ENCODE results near the gene TMEM208.
A peak's percentile ranks its signal among the peaks of the same experiment; 100 is the strongest.

TMEM208 gene

GRCh38 chr16:67191995-67192681 is 34.8 kb upstream of the TMEM208 start, which contains the start of gene E2F4:
TSS of gene E2F4 (plus strand) at chr16:67192155. CDS start at chr16:67192228, 73 bp downstream.
- DNase-seq: peak; percentile 72

GRCh38 chr16:67192781-67193361 is 34.1 kb upstream of the TMEM208 start:
- DNase-seq: no peak

- DNase-seq: no peak
Observed at GRCh38 chr16:67193536-67193935, 33.4 kb upstream of the TMEM208 start.

- DNase-seq: no peak
Observed at GRCh38 chr16:67194260-67194659, 32.7 kb upstream of the TMEM208 start.

GRCh38 chr16:67195676-67196075 is 31.3 kb upstream of the TMEM208 start:
- DNase-seq: no peak

- DNase-seq: no peak
Observed at GRCh38 chr16:67196881-67197280, 30.0 kb upstream of the TMEM208 start.

GRCh38 chr16:67197704-67198103 is 29.2 kb upstream of the TMEM208 start:
- DNase-seq: no peak

GRCh38 chr16:67198238-67198734 is 28.6 kb upstream of the TMEM208 start:
- no peak for DNase-seq

- DNase-seq: no peak
Observed at GRCh38 chr16:67199011-67199807, 27.7 kb upstream of the TMEM208 start, which contains the start of gene ELMO3. TSS of gene ELMO3 (plus strand) at chr16:67199131. CDS start at chr16:67199327, 196 bp downstream.

GRCh38 chr16:67199808-67200198 is 27.1 kb upstream of the TMEM208 start:
- DNase-seq: no peak

- no peak for DNase-seq
Observed at GRCh38 chr16:67200491-67200890, 26.4 kb upstream of the TMEM208 start.

GRCh38 chr16:67201411-67202345 is 25.3 kb upstream of the TMEM208 start:
- DNase-seq: no peak

GRCh38 chr16:67202426-67202825 is 24.5 kb upstream of the TMEM208 start:
- DNase-seq: no peak

- DNase-seq: no peak
Observed at GRCh38 chr16:67202956-67203493, 23.9 kb upstream of the TMEM208 start.

- DNase-seq: no peak
Observed at GRCh38 chr16:67204076-67204475, 22.9 kb upstream of the TMEM208 start.

GRCh38 chr16:67206129-67206837 is 20.6 kb upstream of the TMEM208 start:
- no peak for DNase-seq

GRCh38 chr16:67206838-67207248 is 20.1 kb upstream of the TMEM208 start:
- DNase-seq: no peak

- DNase-seq: no peak
Observed at GRCh38 chr16:67207249-67208091, 19.5 kb upstream of the TMEM208 start.

- no peak for DNase-seq
Observed at GRCh38 chr16:67208154-67208896, 18.6 kb upstream of the TMEM208 start.

GRCh38 chr16:67209565-67209964 is 17.4 kb upstream of the TMEM208 start:
- no peak for DNase-seq
